ENCODE measurements around the gene TMEM62.

DNA sequence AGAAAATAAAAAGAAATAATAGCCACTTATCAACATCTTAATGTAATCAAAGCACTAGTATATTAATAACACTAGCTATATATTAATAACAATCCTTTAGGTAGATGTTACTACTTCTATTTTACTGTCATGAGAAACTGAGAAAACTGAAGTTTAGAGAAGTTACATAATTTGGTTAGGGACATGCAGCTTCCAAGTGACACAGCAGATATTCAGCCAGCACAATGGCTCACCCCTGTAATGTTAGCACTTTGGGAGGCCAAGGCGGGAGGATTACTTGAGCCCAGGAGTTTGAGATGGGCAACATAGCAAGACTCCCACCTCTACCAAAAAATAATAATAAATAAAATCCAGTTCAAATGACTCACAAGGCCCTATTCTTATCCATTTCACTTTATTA, 25.6 kb upstream of the TMEM62 start:
- TF ChIP-seq POLR2AphosphoS5 (IDR thresholded peaks at IDR 0.05; ENCODE audit: low read depth, low read length) (no peak), TAF1 (IDR thresholded peaks at IDR 0.05; ENCODE audit: low read depth, low read length) (no peak), POLR2A (IDR thresholded peaks at IDR 0.05; ENCODE audit: low read depth, low read length) (no peak), PAX5 (IDR thresholded peaks at IDR 0.05; ENCODE audit: insufficient read depth, low read length, severe bottlenecking) (no peak)
